ENCODE results near the gene ZNF865.

DNA sequence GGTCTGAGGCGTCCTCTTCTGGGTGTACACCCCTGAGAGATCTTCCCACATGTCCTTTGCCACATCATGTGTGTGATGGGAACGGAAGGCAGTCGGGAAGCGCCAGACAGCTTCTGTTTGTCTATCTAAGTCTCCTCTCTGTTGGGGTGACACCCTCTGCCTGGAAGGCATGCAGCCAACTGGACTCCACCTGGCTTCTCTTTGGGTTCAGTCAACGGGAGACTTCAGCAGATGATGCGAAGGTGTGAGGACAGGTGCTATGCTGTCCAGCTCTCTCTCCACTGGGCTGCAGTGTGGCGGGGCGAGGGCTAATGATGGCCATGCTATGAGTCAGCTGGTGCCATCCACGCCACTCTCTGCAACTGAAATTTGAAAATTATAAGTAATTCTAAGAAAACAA is 45.8 kb upstream of the ZNF865 start:
- TF ChIP-seq CTCF (IDR thresholded peaks at IDR 0.05) (no peak), POLR2A (IDR thresholded peaks at IDR 0.05) (no peak)

Measured in lower leg skin (tissue), 3 donors.